Glomerular visceral epithelial cell (primary cell): ENCODE data around the gene EML6.

ENCODE experiments used
- DNase-seq: peaks from one replicate; pipeline ENCODE4 v3.0.0-alpha.2; 2016; ENCODE audit errors: extremely low spot score

The EML6 gene

DNA sequence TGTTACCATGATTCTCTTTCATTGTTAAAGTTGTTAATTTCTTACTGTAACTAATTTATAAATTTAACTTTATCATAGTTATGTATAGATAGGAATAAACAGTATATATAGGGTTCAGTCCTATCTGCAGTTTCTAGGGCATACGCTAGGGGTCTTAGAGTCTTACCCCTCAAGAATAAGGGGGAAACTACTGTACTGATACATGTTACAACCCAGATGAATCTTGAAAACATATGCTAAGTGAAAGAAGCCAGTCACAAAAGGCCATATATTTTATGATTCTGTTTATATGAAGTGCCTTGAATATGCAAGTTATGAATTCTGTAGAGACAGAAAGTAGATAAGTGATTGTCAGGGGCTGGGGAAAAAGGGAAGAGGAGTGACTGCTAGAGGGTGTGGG, 274.4 kb downstream of the EML6 start:
- DNase-seq: no peak

GRCh38 chr2:54999182-54999581, 275.7 kb downstream of the EML6 start:
- DNase-seq: no peak

GRCh38 chr2:55000341-55000740, 276.9 kb downstream of the EML6 start:
- no peak for DNase-seq

DNA sequence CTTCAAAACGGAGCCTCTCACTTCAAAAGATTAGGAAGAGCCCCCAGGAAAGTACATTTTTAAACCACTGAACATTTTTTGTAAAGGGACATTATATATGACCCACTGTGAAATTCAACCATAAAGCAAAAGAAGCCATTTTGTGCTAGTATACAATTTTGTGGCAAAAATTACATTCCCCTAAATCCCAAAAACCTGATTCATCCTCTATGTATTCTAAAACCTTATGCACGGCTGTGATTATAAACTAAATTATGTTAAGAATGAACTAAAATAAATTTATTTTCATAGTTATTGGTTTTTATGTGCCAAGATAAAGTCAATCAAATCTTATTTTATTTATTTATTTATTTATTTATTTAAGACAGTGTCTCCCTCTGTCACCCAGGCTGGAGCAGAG, 278.3 kb downstream of the EML6 start:
- no peak for DNase-seq

DNA sequence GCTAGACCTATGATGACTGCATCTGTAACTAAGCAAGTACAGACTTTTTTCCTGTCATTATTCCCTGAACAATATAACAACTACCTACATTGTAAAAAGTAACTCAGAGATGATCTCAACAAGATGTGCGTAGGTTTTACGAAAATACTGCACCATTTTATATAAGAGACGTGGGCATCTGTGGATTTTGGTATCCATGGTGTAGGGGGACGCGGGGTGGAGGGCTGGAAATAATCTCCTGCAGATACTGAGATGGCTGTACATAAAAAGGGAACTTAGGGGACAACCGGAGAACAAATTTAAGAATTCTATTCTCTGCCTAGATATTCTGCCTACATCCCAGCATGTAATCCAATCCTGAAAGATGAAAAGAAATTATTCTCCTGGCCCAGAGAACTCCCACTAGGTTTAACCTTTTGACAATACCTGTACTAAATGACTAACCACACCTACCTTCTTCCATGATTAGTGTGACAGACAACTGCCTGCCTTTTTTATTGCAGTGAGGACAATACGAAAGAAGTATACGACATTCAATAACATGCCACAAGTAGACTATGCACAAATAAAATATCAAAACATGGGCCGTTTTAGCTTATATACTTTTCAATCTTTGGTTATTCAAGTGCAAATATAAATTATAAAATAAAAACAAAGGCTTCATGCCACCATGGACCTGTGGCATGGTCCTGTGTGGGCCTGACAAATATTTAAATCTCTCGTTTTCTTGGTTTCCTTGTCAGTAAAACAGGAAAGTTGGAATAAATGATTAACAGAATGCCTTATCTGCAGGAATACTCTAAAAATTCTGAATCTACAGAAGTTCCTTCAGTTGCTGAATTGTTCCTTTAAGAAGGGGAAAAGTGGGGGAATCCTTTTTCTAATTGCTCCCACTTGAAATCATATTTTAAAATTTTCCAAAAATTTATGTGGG, 280.5 kb downstream of the EML6 start:
- DNase-seq: no peak

DNA sequence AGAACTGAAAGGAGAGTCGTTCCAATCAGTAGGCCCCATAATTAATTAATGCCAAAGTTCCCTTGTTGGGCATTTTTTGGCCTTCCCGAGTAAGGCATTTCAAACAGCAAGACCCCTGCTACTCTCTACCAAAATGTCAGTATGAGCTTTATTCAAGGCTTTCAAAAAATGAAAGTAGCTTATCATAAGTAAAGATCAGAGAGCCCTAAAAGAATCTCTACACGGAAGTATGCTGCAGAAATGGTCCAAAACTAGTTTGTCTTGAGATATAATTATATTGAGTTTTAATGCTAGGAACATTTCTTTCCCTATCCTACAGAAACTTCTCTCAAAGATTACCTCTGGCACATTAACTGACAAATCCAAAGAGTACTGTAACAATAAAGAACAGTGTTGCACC, 282.8 kb downstream of the EML6 start:
- DNase-seq: no peak

DNA sequence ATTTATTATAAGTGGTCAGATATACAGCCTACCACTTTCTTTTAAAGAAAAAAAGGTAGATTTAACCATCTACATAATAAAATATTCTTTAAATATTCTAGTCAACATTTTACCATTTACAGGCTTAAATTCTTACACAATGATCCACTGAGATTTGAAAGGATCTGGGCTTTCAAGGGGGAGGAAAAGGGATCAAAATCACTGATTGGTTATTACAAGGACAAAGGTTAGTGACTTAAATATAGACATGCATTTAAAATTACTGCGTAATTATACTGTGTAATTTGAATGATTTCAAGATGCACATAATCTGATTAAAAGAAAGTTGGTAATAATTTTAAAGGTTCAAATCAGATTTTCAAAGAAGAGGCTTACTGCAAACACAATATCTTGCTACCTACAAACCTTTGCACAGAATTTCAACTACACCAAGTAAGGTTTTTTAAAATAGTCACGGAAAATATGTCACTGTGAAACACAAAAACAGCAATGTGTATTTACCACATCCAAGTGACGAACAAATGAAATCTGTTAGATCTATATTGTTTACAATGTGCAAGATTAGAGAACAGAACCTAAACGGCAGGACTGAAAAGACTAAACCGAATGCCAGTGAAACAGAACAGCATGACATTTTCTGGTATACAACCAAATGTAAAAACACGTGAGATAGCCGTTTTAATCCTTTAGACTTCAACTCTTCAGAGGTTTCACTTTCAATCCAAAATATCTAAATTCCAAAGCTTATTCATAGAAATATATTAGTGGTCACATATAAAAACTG, 286.0 kb downstream of the EML6 start:
- no peak for DNase-seq

DNA sequence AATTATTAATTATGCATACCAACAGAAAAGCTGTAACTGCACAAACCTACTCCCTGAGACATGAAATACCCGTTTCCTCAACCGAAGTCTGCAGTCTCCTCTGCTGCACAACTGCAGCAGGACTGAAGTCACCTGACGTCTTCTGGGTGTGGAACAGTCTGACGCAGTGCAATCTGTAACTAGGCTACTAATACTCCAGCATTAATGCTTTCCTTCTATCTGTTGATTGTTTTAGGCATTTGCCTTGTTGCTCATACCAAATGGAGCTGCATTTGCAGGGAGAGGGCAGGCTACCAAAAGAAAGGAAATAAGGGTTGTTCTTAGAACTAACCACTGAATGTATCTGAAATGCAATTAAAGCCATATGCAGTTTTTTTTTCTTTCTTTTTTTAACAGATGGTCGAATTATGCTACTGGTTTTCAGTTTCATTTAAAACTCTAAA, 286.7 kb downstream of the EML6 start:
- peak; percentile 62 for DNase-seq

DNA sequence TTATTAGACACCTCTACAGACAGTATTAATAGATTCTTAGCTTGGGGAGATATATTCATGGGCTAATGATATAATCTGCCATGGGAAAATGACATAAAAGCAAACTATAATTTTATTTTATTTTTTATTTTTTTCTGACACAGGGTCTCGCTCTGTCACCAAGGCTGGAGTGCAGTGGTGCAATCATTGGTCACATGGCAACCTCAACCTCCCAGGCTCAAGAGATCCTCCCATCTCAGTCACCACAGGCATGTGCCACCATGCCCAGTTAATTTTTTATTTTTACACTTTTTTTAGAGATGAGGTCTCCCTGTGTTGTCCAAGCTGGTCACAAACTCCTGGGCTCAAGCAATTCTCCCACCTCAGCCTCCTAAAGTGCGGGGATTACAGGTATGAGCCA, 287.5 kb downstream of the EML6 start:
- peak; percentile 71 for DNase-seq

- DNase-seq: peak; percentile 41
Measured at GRCh38 chr2:55011831-55012671, 288.6 kb downstream of the EML6 start.

GRCh38 chr2:55012672-55013484, 289.4 kb downstream of the EML6 start:
- DNase-seq: no peak

DNA sequence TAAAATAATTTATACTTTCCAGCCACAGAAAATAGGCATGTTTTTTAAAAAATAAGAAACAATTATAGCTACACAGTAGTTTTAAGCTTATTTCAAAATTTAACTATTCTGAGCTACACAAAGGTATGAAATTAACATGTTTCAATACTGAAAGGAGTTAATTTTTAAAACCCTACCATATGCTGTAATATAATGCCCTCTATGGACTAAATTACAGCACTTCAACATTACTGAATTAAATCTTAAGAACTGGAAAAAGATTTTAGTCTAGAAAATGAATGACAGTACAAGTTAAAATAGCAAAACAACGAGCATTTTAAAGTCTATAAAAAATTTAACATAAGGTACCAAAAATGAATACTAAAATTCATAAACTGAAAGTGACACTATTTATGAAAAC, 290.5 kb downstream of the EML6 start:
- DNase-seq: no peak

DNA sequence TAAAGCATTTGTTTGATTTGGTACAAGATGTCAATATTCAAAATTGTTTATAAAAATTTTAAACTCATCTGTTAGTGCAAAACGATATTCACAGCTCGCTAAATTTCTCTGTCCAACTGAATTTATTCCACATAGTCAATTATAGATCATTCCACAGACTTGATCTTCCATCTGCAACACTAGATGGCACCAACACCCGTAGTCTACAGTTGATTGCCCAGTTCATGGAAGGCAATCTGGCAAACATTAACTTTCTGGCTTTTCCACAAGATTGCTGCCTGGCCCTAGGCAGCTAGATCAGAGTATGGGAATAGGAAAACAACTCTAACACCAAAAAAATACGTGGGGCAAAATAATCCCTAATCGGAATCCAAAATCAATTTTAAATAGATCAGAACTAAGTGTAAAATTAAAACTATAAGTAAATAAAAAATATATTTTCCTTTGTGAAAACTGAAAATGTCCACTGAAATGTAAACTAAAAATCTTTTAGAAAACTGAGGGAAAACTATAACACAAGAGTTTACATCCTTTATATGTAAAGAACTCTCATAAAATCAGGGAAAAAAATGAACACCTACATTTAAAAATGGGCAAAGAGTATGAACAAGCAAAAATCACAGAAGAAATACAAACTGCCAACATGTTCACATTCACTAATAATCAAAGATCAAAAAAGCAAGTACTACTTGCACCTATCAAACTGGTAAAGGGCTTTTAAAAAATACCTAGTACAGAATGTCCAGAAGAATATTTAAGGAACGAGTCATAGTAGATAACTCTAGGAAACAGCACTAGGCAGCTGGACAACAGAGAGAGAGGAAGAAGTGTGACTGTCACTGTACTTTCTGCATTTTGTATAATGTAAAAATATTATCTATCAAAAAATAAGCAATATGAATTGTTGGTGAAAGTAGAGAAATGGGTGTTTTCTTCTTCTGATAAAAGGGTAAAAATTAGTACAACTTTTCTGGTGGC, 291.8 kb downstream of the EML6 start:
- peak; percentile 82 for DNase-seq

DNA sequence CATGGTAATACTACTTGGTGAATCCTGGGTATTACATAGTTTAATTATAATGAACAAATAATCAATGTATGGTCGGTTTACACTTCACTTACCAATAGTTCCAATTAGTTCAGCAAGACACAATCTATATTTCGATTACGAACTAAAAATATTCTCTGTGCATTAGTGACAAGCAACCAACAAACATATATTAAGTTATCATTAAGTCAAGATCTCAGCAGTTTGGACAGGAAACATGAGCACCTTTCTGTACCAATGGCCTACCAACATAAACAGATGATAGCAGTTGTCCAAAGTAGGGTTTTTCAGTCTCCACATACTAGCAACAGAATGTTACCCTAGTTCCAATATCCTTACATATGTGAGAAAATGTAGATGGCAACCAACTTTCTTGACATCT, 294.0 kb downstream of the EML6 start:
- no peak for DNase-seq

DNA sequence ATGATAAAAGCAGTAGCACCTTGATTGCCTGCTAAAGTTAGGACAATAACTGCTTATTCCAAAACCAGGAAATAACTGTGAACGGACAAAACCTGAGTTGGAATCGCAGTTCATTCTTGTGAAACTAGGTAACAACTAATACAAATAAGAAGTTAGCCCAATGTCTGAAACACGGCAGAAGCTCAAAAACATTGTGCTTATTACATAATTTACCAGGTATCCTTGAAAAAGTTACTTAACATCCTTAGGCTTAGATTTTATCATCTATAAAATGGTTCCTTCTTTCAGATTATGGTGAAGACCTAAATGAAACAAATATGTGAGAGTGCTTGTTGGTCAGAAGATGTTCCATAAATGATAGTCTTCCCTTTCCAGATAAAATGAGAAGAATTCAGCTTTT, 294.4 kb downstream of the EML6 start:
- no peak for DNase-seq

- DNase-seq: no peak
Measured at GRCh38 chr2:55018619-55019018, 295.2 kb downstream of the EML6 start.

DNA sequence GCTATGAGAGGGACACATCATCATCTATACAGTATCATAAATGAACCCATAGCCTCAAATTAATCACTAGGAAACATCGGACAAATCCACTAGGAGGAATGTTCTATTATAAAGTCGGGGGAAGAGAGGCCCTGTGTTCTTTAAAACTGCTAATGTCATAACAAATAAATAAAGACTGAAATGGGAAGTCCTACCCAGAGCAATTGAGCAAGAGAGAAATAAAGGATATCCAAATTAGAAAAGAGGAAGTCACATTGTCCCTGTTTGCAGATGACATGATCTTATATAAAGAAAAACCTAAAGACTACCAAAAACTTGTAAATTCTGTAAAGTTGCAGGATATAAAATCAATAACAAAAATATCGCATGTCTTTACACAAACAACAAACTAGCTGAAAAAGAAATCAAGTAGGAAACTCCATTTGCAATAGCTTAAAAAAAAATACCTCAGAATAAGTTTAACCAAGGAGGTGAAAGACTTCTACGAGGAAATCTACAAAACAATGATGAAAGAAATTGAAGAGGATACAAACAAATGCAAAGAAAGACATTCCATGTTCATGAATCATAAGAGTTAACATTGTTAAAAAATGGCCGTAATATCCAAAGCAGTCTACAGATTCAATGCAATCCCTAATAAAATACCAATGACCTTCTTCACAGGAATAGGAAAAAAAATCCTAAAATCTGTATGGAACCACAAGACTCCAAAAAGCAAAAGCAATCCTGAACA, 296.2 kb downstream of the EML6 start:
- DNase-seq: no peak
